ENCODE results near the gene PTX4.

PTX4 gene

GRCh38 chr16:1495211-1495888 lies 6.6 kb upstream of the PTX4 start:
- Histone ChIP-seq H3K36me3 (ENCODE audit: insufficient read depth, low read length) (peaks cover 33% of the 10 kb centered on the region), H3K9me3 (replicated peaks; ENCODE audit: low read length) (no peaks in the 10 kb centered on the region), H3K4me2 (ENCODE audit: low read length) (peak overlapping the region; percentile 96), H3K4me3 (ENCODE audit: low read length) (peak overlapping the region; percentile 83), H3K9ac (ENCODE audit: low read depth, low read length) (peak overlapping the region; percentile 92), H3K4me1 (ENCODE audit: control insufficient read depth, insufficient read depth, low read length) (peaks cover 20% of the 10 kb centered on the region), H3K27me3 (ENCODE audit: control insufficient read depth, insufficient read depth, low read length) (no peaks in the 10 kb centered on the region)

GRCh38 chr16:1494711-1495110 lies 6.0 kb upstream of the PTX4 start:
- H3K4me2 ChIP-seq (ENCODE audit: low read length) = peak overlapping the region; percentile 96
- no peaks in the 10 kb centered on the region for H3K27me3 ChIP-seq (ENCODE audit: control insufficient read depth, insufficient read depth, low read length)
- peaks cover 20% of the 10 kb centered on the region for H3K4me1 ChIP-seq (ENCODE audit: control insufficient read depth, insufficient read depth, low read length)
- H3K4me3 ChIP-seq (ENCODE audit: low read length) = peak overlapping the region; percentile 83
- H3K36me3 ChIP-seq (ENCODE audit: insufficient read depth, low read length) = peaks cover 28% of the 10 kb centered on the region
- H3K9ac ChIP-seq (ENCODE audit: low read depth, low read length) = peak overlapping the region; percentile 92
- H3K9me3 ChIP-seq (replicated peaks; ENCODE audit: low read length) = no peaks in the 10 kb centered on the region

DNA sequence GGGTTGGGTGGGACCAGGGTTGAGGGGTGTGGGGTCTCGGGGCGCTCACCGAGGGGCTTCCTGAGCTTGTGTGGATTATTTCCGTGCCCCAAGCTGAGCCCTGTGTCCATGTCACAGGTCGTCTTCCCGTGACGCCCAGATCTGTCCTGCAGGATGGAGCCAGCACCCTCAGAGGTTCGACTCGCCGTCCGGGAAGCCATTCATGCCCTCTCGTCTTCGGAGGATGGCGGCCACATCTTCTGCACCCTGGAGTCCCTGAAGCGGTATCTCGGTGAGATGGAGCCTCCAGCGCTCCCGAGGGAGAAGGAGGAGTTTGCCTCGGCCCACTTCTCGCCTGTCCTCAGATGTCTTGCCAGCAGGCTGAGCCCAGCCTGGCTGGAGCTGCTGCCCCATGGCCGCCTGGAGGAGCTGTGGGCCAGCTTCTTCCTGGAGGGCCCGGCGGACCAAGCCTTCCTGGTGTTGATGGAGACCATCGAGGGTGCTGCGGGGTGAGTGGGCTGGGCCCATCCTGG lies 5.4 kb upstream of the PTX4 start:
- Histone ChIP-seq H3K4me2 (ENCODE audit: low read length) (peak overlapping the region; percentile 96), H3K27me3 (ENCODE audit: control insufficient read depth, insufficient read depth, low read length) (no peaks in the 10 kb centered on the region), H3K4me3 (ENCODE audit: low read length) (peak overlapping the region; percentile 83), H3K9ac (ENCODE audit: low read depth, low read length) (peak overlapping the region; percentile 92), H3K9me3 (replicated peaks; ENCODE audit: low read length) (no peaks in the 10 kb centered on the region), H3K4me1 (ENCODE audit: control insufficient read depth, insufficient read depth, low read length) (peaks cover 20% of the 10 kb centered on the region), H3K36me3 (ENCODE audit: insufficient read depth, low read length) (peaks cover 28% of the 10 kb centered on the region)

DNA sequence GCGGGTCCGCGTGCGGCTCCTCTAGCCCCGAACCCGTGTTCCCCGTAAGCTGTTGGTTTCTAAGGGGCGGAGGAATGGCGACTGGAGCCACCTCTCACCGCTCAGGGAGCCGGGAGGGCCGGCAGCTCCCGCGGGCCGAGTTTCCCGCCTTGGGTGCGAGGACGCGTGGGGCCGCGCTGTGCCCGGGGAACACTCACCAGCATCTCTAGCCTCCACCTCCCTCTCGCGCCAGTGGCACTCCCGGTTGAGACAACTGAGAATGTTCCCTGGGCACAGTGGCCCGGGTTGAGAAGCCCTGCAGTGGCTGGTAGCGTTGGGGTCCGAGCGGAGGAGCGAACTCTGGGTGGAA lies 5.0 kb upstream of the PTX4 start:
- H3K4me3 ChIP-seq (ENCODE audit: low read length) = peak overlapping the region; percentile 83
- H3K9ac ChIP-seq (ENCODE audit: low read depth, low read length) = peak overlapping the region; percentile 92
- H3K4me1 ChIP-seq (ENCODE audit: control insufficient read depth, insufficient read depth, low read length) = peaks cover 20% of the 10 kb centered on the region

DNA sequence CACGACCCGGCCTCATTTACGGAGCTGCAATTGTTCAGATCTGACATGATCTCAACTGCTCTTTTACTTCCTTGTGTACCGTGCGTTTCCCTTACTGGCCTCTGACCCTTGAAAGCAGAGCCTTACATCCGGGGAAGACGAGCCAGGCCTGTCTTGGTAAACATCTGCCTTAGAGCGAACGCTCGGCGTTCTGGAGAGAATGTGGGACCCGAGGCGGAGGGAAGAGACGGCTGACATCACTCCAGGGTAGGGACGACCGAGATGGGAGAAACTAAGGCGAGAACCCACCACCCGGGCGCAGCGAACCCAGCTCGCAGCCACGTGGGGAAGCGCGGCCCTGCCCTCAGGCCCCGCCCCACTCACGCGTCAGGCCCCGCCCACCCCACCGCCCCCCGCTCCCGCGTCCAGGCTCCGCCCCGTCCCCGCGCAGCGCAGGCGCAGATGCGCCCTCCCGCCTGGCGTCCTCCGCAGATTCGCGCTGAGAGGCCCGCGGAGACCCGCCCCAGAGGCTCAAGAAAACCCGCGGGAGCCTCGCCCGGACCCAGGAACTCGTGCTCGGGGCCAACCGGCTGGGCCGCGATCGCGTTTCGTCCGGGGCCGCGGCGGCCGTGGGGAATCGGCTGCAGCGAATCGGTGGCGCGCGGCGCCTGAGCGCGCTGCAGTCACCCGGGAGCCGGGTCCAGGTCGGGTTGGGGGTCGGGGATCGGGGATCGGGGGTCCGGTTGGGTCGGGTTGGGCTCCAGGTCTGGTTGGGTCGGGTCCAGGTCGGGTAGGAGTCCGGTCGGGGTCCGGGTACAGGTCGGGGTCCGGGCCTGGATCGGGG lies 4.4 kb upstream of the PTX4 start, which contains the start of gene TELO2:
TELO2 (plus strand) TSS at position 438 of the 823 bp plus-strand sequence. CDS start 922 bp downstream, outside the sequence.
- no peaks in the 10 kb centered on the region for H3K9me3 ChIP-seq (replicated peaks; ENCODE audit: low read length)
- peaks cover 20% of the 10 kb centered on the region for H3K4me1 ChIP-seq (ENCODE audit: control insufficient read depth, insufficient read depth, low read length)
- peaks cover 28% of the 10 kb centered on the region for H3K36me3 ChIP-seq (ENCODE audit: insufficient read depth, low read length)
- H3K4me3 ChIP-seq (ENCODE audit: low read length) = peak within 1 kb of the TSS; percentile 83
- no peaks in the 10 kb centered on the region for H3K27me3 ChIP-seq (ENCODE audit: control insufficient read depth, insufficient read depth, low read length)
- peak within 1 kb of the TSS; percentile 96 for H3K4me2 ChIP-seq (ENCODE audit: low read length)
- H3K9ac ChIP-seq (ENCODE audit: low read depth, low read length) = peak within 1 kb of the TSS; percentile 92

More for the DNA sequence above, 5.0 kb upstream of the PTX4 start:
- Histone ChIP-seq H3K9me3 (replicated peaks; ENCODE audit: low read length) (no peaks in the 10 kb centered on the region), H3K36me3 (ENCODE audit: insufficient read depth, low read length) (peaks cover 28% of the 10 kb centered on the region), H3K4me2 (ENCODE audit: low read length) (peak overlapping the region; percentile 96), H3K27me3 (ENCODE audit: control insufficient read depth, insufficient read depth, low read length) (no peaks in the 10 kb centered on the region)

GRCh38 chr16:1492082-1492922 lies 3.6 kb upstream of the PTX4 start:
- Histone ChIP-seq H3K4me2 (ENCODE audit: low read length) (peak overlapping the region; percentile 96), H3K9me3 (replicated peaks; ENCODE audit: low read length) (no peaks in the 10 kb centered on the region), H3K4me3 (ENCODE audit: low read length) (peak overlapping the region; percentile 83), H3K4me1 (ENCODE audit: control insufficient read depth, insufficient read depth, low read length) (peaks cover 20% of the 10 kb centered on the region), H3K36me3 (ENCODE audit: insufficient read depth, low read length) (peaks cover 23% of the 10 kb centered on the region), H3K27me3 (ENCODE audit: control insufficient read depth, insufficient read depth, low read length) (no peaks in the 10 kb centered on the region), H3K9ac (ENCODE audit: low read depth, low read length) (peak overlapping the region; percentile 92)

- Histone ChIP-seq H3K4me3 (ENCODE audit: low read length) (no peak overlapping the region), H3K4me1 (ENCODE audit: control insufficient read depth, insufficient read depth, low read length) (peaks cover 20% of the 10 kb centered on the region), H3K4me2 (ENCODE audit: low read length) (no peak overlapping the region), H3K27me3 (ENCODE audit: control insufficient read depth, insufficient read depth, low read length) (no peaks in the 10 kb centered on the region), H3K9me3 (replicated peaks; ENCODE audit: low read length) (no peaks in the 10 kb centered on the region), H3K9ac (ENCODE audit: low read depth, low read length) (no peak overlapping the region), H3K36me3 (ENCODE audit: insufficient read depth, low read length) (peaks cover 15% of the 10 kb centered on the region)
Measured at GRCh38 chr16:1491327-1491726, 2.6 kb upstream of the PTX4 start.

- H3K4me1 ChIP-seq (ENCODE audit: control insufficient read depth, insufficient read depth, low read length) = peaks cover 7% of the 10 kb centered on the region
- no peaks in the 10 kb centered on the region for H3K9me3 ChIP-seq (replicated peaks; ENCODE audit: low read length)
- H3K9ac ChIP-seq (ENCODE audit: low read depth, low read length) = no peak overlapping the region
- no peak overlapping the region for H3K4me3 ChIP-seq (ENCODE audit: low read length)
- H3K4me2 ChIP-seq (ENCODE audit: low read length) = no peak overlapping the region
- H3K27me3 ChIP-seq (ENCODE audit: control insufficient read depth, insufficient read depth, low read length) = peaks cover 5% of the 10 kb centered on the region
- H3K36me3 ChIP-seq (ENCODE audit: insufficient read depth, low read length) = no peaks in the 10 kb centered on the region
Measured at GRCh38 chr16:1489077-1489476, 333 bp upstream of the PTX4 start.

DNA sequence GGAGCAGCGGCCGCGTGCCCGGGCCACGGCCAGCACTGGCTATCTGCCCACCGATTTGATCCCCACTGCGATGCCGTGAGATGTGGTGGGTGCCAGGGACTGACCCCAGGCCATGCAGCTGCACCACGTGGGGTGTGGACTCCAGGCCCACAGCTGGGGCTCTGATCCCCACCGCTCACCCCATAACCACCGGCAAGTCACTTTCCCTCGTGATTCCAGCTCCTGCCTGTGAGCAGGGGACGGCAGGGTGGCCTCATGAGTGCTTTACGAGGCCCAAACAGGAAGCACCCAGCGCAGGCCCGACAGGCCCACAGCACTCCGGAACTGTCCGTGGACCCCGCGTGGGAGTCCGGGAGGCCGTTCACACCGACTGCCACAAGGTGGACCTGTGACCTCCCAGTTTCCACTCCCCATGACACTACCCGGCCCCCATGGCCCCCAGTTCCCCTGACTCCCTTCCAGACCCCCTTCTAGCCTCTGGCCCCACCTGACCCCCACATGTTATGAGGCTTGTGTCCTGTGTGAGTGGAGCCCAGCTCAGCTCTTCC lies 616 bp downstream of the PTX4 start:
- peaks cover 10% of the 10 kb centered on the region for H3K27me3 ChIP-seq (ENCODE audit: control insufficient read depth, insufficient read depth, low read length)
- peaks cover 5% of the 10 kb centered on the region for H3K4me1 ChIP-seq (ENCODE audit: control insufficient read depth, insufficient read depth, low read length)
- H3K9me3 ChIP-seq (replicated peaks; ENCODE audit: low read length) = no peaks in the 10 kb centered on the region
- no peak overlapping the region for H3K4me2 ChIP-seq (ENCODE audit: low read length)
- H3K9ac ChIP-seq (ENCODE audit: low read depth, low read length) = no peak overlapping the region
- H3K36me3 ChIP-seq (ENCODE audit: insufficient read depth, low read length) = no peaks in the 10 kb centered on the region
- H3K4me3 ChIP-seq (ENCODE audit: low read length) = no peak overlapping the region

DNA sequence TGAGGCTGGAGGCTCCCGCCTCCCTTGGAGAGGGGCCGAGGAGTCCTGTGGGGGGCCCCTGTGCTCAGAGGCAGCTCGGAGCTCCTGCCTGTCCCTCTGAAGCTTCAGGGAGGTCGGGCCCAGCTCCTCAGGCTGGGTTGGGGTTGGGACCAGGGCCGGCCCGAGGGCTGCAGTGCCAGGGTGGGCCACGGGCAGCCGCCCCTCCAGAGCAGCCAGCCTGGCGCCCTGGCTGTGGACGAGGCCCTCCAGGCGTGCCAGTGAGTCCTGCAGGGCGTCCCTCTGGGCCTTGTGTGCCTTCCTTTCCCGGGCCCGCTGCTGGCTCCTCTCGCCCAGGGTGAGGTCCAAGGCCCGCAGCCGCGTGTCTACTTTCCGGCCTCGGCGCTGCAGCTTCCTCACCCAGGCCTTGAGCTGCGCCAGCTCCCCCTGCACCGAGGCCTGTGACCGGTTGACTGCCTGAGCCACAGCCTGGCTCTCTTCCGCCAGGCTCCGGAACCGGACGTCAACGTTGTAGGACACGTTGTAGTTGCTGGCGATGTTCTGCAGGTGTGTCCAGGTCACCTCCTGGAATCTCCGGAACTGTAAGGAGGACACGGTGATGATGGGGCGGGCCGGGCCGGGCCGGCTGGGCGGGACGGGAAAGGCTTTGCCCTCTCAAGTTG lies 1.2 kb downstream of the PTX4 start:
- no peak overlapping the region for H3K9ac ChIP-seq (ENCODE audit: low read depth, low read length)
- H3K27me3 ChIP-seq (ENCODE audit: control insufficient read depth, insufficient read depth, low read length) = peaks cover 10% of the 10 kb centered on the region
- no peaks in the 10 kb centered on the region for H3K4me1 ChIP-seq (ENCODE audit: control insufficient read depth, insufficient read depth, low read length)
- H3K9me3 ChIP-seq (replicated peaks; ENCODE audit: low read length) = no peaks in the 10 kb centered on the region
- H3K4me2 ChIP-seq (ENCODE audit: low read length) = no peak overlapping the region
- no peaks in the 10 kb centered on the region for H3K36me3 ChIP-seq (ENCODE audit: insufficient read depth, low read length)
- no peak overlapping the region for H3K4me3 ChIP-seq (ENCODE audit: low read length)
